Tibial nerve (tissue), 3 donors: ENCODE measurements around the gene ZSWIM8.
"Not testable (repeated sequence)": the region's sequence is repeated elsewhere in the genome, so short reads cannot be mapped to it uniquely, and the experiment has no call there.

Source experiments
- POLR2A ChIP-seq, 2 donors: fragments of 450-650 bp; IDR thresholded peaks; one replicate each; pipeline ENCODE4 v1.6.1; 2017; ENCODE audit warnings: antibody characterized with exemption in 2 of 2, mild to moderate bottlenecking in 2 of 2, moderate library complexity in 2 of 2
- TF ChIP-seq, protein P1 (sequence below), 5 experiments: fragments of 200-600 bp in 3 of 5; fragments of 450-650 bp in 2 of 5; sonication (generic) in 3 of 5; IDR thresholded peaks; one replicate each; pipeline ENCODE4 v1.5.1; 2016 to 2019; ENCODE audit warnings: antibody characterized with exemption in 5 of 5, mild to moderate bottlenecking in 3 of 5, moderate library complexity in 2 of 5

DNA sequence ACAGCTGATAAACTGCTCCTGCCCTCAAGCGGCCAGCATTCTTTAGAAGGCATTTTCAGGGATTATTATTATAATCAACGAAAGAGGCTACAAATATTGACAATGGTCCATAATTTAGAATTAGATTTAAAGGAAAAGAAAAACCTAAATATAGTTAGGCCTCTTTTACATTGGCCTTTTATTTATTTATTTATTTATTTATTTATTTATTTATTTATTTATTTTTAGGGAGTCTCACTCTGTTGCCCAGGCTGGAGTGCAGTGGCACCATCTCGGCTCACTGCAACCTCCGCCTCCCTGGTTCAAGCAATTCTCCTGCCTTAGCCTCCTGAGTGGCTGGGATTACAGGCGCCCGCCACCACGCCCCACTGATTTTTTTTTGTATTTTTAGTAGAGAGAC is 43.7 kb downstream of the ZSWIM8 start:
- TF ChIP-seq, protein P1, sequence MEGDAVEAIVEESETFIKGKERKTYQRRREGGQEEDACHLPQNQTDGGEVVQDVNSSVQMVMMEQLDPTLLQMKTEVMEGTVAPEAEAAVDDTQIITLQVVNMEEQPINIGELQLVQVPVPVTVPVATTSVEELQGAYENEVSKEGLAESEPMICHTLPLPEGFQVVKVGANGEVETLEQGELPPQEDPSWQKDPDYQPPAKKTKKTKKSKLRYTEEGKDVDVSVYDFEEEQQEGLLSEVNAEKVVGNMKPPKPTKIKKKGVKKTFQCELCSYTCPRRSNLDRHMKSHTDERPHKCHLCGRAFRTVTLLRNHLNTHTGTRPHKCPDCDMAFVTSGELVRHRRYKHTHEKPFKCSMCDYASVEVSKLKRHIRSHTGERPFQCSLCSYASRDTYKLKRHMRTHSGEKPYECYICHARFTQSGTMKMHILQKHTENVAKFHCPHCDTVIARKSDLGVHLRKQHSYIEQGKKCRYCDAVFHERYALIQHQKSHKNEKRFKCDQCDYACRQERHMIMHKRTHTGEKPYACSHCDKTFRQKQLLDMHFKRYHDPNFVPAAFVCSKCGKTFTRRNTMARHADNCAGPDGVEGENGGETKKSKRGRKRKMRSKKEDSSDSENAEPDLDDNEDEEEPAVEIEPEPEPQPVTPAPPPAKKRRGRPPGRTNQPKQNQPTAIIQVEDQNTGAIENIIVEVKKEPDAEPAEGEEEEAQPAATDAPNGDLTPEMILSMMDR (IDR thresholded peaks at IDR 0.05) = not testable (repeated sequence)
- TF ChIP-seq POLR2A (IDR thresholded peaks at IDR 0.05) = not testable (repeated sequence)
